ENCODE data around the gene CTBP2.

The CTBP2 gene

GRCh38 chr10:124949543-124949942 lies 210.8 kb downstream of the CTBP2 start:
- no peak for DNase-seq (ENCODE audit: low read depth in 1 of 2, low spot score in 1 of 2)

DNA sequence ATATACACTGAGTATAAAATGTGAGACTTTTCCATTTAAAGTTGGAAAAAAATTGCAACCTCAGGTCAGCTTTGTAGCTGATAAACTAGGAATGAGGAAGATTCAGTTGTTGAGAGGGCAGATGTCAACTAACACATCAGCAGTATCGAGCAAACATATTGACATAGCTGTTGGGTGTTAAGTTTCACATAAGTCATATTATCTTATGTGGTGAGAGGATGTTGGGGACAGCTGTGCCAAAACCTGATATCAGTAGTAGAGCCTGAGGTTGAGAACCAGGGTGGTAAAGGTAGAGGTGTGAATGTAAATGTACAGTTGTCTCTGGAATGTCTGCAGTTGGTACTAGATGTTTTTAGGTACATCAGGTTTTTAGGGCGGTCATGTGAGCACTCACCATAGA lies 213.4 kb downstream of the CTBP2 start:
- no peak for DNase-seq (ENCODE audit: low read depth in 1 of 2, low spot score in 1 of 2)

GRCh38 chr10:124944982-124945381 lies 215.4 kb downstream of the CTBP2 start:
- DNase-seq (ENCODE audit: low read depth in 1 of 2, low spot score in 1 of 2) = no peak

DNA sequence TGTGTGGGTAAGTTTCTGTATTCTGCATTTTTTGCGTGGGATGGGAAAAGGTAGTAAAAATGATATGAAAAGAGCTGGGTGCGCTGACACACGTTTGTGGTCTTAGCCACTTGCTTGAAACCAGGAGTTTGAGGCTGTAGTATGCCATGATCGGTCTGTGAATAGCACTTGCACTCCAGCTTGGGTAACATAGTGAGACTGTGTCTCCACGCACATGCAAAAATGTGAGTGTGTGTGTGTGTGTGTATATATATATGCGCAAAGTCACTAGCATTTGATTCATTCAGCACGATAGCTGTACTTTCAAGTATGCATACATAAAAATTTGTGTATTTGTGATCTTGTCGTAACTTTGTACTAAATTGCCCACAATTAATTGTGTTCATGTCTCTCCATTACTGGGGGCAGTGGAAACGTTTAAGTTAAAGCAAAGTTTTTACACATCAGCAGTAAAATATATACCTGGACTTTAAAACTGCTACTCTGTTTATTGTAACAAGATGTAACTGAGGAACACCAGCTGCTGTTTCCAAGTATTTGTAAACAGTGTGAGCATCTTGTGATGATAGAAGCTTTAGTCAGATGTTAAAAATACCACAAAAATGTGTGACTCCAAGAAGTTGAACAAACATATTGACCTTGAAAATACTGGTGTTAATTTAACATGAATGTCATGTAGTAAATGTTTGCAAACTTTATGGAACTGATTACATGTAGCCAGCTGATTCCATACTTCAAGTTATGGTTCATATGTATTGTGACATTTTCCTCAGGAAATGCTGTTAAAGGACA lies 216.9 kb downstream of the CTBP2 start:
- no peak for DNase-seq (ENCODE audit: low read depth in 1 of 2, low spot score in 1 of 2)

DNA sequence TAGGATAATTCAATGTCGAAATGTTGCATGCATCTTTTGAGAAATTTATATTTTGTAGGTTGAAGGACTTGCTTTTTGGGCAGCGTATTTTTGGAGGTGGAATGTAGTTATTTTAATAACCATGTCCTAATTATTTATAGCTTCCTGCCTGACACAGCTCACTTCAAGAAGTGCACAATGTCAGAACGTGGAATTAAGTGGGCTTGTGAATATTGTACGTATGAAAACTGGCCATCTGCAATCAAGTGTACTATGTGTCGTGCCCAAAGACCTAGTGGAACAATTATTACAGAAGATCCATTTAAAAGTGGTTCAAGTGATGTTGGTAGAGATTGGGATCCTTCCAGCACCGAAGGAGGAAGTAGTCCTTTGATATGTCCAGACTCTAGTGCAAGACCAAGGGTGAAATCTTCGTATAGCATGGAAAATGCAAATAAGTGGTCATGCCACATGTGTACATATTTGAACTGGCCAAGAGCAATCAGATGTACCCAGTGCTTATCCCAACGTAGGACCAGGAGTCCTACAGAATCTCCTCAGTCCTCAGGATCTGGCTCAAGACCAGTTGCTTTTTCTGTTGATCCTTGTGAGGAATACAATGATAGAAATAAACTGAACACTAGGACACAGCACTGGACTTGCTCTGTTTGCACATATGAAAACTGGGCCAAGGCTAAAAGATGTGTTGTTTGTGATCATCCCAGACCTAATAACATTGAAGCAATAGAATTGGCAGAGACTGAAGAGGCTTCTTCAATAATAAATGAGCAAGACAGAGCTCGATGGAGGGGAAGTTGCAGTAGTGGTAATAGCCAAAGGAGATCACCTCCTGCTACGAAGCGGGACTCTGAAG lies 217.8 kb downstream of the CTBP2 start:
- DNase-seq (ENCODE audit: low read depth in 1 of 2, low spot score in 1 of 2) = no peak

DNA sequence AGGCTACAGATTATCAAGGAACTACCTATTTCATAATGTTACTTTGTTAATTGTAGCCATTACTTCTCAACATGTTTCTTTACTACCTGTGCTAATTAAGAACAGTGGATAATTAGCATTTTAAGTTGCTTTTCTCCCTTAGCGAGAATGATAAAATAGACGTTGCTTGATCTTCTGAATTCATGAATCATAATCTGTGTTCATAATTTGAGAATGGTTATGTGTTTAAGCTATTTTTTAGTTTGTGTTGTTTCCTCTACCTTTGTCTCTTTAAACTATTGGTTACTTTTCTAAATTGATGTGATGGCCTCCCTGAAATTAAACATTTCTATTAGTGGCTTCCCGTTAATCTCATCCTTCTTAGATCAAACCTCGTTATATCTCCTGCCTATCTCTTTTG lies 218.5 kb downstream of the CTBP2 start, which contains the start of gene ZRANB1:
ZRANB1 (plus strand) TSS at position 301 of the 400 bp plus-strand sequence. CDS start 371 bp downstream, outside the sequence.
- DNase-seq (ENCODE audit: low read depth in 1 of 2, low spot score in 1 of 2) = no peak

DNA sequence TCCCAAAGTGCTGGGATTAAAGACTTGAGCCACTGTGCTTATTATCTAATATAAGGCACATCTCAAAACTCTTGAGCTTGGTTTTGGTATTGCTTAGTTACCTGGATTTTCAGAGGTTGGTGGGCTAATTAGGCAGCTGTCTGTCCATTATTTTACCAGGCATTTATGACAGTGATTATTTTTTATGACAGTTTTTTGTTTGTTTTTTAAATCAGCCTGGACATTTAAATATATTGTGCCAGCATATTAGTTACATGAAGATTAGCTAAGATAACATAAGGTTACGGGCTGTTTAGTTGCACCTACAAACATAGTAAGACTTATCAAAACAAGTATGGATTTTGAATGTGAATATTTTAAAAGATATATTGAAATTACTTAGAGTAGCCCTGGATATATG lies 221.1 kb downstream of the CTBP2 start:
- no peak for DNase-seq (ENCODE audit: low read depth in 1 of 2, low spot score in 1 of 2)

- DNase-seq (ENCODE audit: low read depth in 1 of 2, low spot score in 1 of 2) = no peak
Observed at GRCh38 chr10:124936813-124937212, 223.6 kb downstream of the CTBP2 start.

DNA sequence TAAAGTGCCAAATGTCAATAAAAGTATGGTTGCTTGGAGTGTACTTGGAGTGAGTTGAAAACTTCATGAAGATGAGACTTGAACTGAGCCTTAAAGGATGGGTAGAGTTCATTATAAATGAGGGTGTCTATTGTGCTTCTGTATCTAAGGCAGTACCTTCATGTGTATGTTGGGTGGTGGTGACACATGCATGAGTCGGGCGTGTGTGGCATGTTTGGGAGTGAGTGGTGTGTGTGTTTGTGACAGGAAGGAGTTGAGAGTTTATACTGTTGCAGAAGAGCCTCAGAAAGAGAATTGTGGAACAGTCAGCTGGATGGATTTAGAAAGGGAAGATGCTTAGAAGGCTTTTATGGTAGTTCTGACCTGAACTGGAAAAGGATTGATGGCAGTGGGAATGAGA lies 224.4 kb downstream of the CTBP2 start:
- DNase-seq (ENCODE audit: low read depth in 1 of 2, low spot score in 1 of 2) = no peak

Data from activated CD4-positive, alpha-beta T cell treated with anti-CD3 and anti-CD28 coated beads, Interleukin-2, amount 50 U/mL, for 24 hours (primary cell).